SH-SY5Y (cell line): Measurements from ENCODE around the gene CAMK2A.

Experiments
- GATA2 ChIP-seq: IDR thresholded peaks from 2 replicates; pipeline ENCODE4 v1.6.1; 2011; ENCODE audit warnings: mild to moderate bottlenecking, low read depth, low read length
- GATA3 ChIP-seq: IDR thresholded peaks from 2 replicates; pipeline ENCODE4 v1.6.1; 2011; ENCODE audit warnings: low read depth, mild to moderate bottlenecking, low read length, moderate library complexity

DNA sequence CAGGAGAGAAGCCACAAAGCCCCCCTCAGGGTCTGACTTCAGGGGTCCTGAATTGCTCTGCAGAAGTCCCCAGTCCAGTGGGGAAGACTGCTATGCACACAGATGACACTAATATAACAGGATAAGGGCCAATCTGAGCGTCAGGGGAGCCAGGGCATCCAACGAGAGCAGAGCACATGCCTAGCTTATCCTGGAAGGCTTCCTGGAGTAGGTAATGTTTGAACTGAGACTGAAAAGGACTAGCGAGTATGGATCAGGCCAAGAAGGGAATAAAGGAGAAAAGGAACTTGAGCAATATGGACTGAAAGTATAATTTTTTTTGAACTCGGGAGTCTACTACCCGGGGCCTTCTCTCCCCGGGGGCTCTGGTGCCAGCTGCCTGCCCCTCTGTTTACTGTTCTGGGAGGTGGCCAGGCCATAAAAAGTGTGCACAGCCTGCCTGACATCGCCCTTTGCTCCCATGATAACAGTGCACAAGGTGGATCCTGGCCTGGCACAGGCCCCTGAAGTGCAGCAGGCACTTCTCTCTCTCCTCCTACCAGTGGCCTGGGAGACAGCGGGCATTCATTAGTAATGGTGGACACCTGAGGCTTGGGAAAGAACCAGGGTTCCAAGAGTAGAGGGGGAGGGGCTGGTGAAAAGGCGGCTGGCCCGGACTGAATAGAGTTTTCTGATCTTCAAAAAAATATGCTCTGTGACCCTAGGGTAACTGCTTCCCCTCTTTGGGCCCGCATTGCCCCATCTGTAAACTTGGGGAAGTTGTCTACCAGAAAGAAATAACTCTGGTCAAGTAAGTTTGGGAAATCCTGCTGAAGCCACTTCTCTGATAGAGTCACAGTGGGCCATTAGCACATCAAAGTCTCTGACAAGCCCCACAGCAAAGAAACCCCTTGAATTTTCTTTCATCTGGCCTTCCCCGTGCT is 104.3 kb downstream of the CAMK2A start:
- no peak for TF ChIP-seq GATA3
- no peak for TF ChIP-seq GATA2
